DND-41 (cell line): Measurements from ENCODE around the gene RBM26.

Experiments used
- CTCF ChIP-seq: IDR thresholded peaks from 2 replicates; pipeline ENCODE4 v1.5.1; 2012; ENCODE audit warnings: borderline replicate concordance, low read length, moderate library complexity, mild to moderate bottlenecking; ENCODE audit not compliant: poor library complexity, severe bottlenecking; ENCODE audit errors: extremely low read depth
- EZH2 ChIP-seq: IDR thresholded peaks from 3 replicates; pipeline ENCODE4 v1.6.1; 2012; ENCODE audit warnings: borderline replicate concordance, low read depth, mild to moderate bottlenecking, moderate library complexity, low read length, inconsistent platforms; ENCODE audit not compliant: severe bottlenecking

- TF ChIP-seq CTCF, result no peak
- no peak for TF ChIP-seq EZH2
Observed at GRCh38 chr13:79361299-79361698, 44.8 kb downstream of the RBM26 start.
